H9 (cell line): Measurements from ENCODE around the gene CTNNBL1. TPM values are rescaled to one million over a fixed set of nuclear protein-coding genes. Genes with fewer than 3 reads are reported as not detected.
A peak's percentile ranks its signal among the peaks of the same experiment; 100 is the strongest.

Experiments used
- DNase-seq: peaks from one replicate; pipeline ENCODE4 v3.0.0-alpha.2; 2017
- H2AFZ ChIP-seq: one replicate; pipeline ENCODE4 v1.6.1; 2013; ENCODE audit warnings: mild to moderate bottlenecking, low read length, control low read depth, moderate library complexity
- H2AK5ac ChIP-seq: 2 replicates; pipeline ENCODE4 v1.6.1; 2013; ENCODE audit warnings: low read length, control low read depth, mixed read lengths; ENCODE audit not compliant: insufficient read length
- H2BK120ac ChIP-seq: one replicate; pipeline ENCODE4 v1.6.1; 2013; ENCODE audit warnings: low read depth, mild to moderate bottlenecking, low read length, control low read depth, inconsistent platforms; ENCODE audit not compliant: poor library complexity, severe bottlenecking
- H2BK12ac ChIP-seq: 2 replicates; pipeline ENCODE4 v1.6.1; 2013; ENCODE audit warnings: low read length, control low read depth, mixed read lengths, low read depth; ENCODE audit not compliant: insufficient read length
- H2BK15ac ChIP-seq: 2 replicates; pipeline ENCODE4 v1.6.1; 2013; ENCODE audit warnings: low read depth, low read length, control low read depth
- H2BK20ac ChIP-seq: one replicate; pipeline ENCODE4 v1.6.1; 2013; ENCODE audit warnings: low read depth, mild to moderate bottlenecking, low read length, control low read depth, inconsistent platforms; ENCODE audit not compliant: poor library complexity, severe bottlenecking
- H2BK5ac ChIP-seq: 2 replicates; pipeline ENCODE4 v1.6.1; 2013; ENCODE audit warnings: low read length, control low read depth, mixed read lengths; ENCODE audit not compliant: insufficient read length
- H3K14ac ChIP-seq: 2 replicates; pipeline ENCODE4 v1.6.1; 2013; ENCODE audit warnings: low read length, control low read depth; ENCODE audit not compliant: insufficient read depth
- H3K18ac ChIP-seq: 2 replicates; pipeline ENCODE4 v1.6.1; 2013; ENCODE audit warnings: low read depth, mild to moderate bottlenecking, mixed read lengths, low read length, control low read depth; ENCODE audit not compliant: insufficient read length
- H3K23ac ChIP-seq: 2 replicates; pipeline ENCODE4 v1.6.1; 2013; ENCODE audit warnings: low read length, control low read depth, mixed read lengths, low read depth; ENCODE audit not compliant: insufficient read length
- H3K23me2 ChIP-seq: 2 replicates; pipeline ENCODE4 v1.6.1; 2013; ENCODE audit warnings: low read depth, mild to moderate bottlenecking, mixed read lengths, low read length, control low read depth; ENCODE audit not compliant: insufficient read length, poor library complexity, severe bottlenecking
- H3K27ac ChIP-seq: 2 replicates; pipeline ENCODE4 v1.5.1; 2013; ENCODE audit warnings: low read length, control low read depth, mixed read lengths, low read depth; ENCODE audit not compliant: insufficient read length
- H3K27me3 ChIP-seq: 2 replicates; pipeline ENCODE4 v1.6.1; 2013; ENCODE audit warnings: low read length, control low read depth, inconsistent platforms; ENCODE audit not compliant: insufficient read depth
- H3K4ac ChIP-seq: 2 replicates; pipeline ENCODE4 v1.6.1; 2013; ENCODE audit warnings: low read depth, mild to moderate bottlenecking, control low read depth, inconsistent platforms, low read length, moderate library complexity
- H3K4me1 ChIP-seq: 2 replicates; pipeline ENCODE4 v1.6.1; 2013; ENCODE audit warnings: low read length, control low read depth, inconsistent platforms; ENCODE audit not compliant: insufficient read depth
- H3K4me2 ChIP-seq: 2 replicates; pipeline ENCODE4 v1.6.1; 2013; ENCODE audit warnings: low read length, control low read depth, mixed read lengths; ENCODE audit not compliant: insufficient read length, insufficient read depth
- H3K56ac ChIP-seq: 2 replicates; pipeline ENCODE4 v1.6.1; 2013; ENCODE audit warnings: low read depth, mild to moderate bottlenecking, mixed read lengths, low read length, control low read depth; ENCODE audit not compliant: insufficient read length
- H3K79me1 ChIP-seq: 2 replicates; pipeline ENCODE4 v1.6.1; 2013; ENCODE audit warnings: low read depth, mild to moderate bottlenecking, moderate library complexity, low read length, control low read depth, inconsistent platforms; ENCODE audit not compliant: insufficient read depth, poor library complexity, severe bottlenecking
- H3K79me2 ChIP-seq: 2 replicates; pipeline ENCODE4 v1.6.1; 2013; ENCODE audit warnings: low read length, control low read depth, inconsistent platforms; ENCODE audit not compliant: insufficient read depth
- H3K9ac ChIP-seq: 2 replicates; pipeline ENCODE4 v1.6.1; 2013; ENCODE audit warnings: low read length, control low read depth, mixed read lengths; ENCODE audit not compliant: insufficient read length; ENCODE audit errors: extremely low read depth
- H3K9me3 ChIP-seq: one replicate; pipeline ENCODE4 v1.6.1; 2013; ENCODE audit warnings: low read depth, low read length, inconsistent platforms; ENCODE audit not compliant: control insufficient read depth
- H3T11ph ChIP-seq: one replicate; pipeline ENCODE4 v1.6.1; 2013; ENCODE audit warnings: mild to moderate bottlenecking, low read length, control low read depth, inconsistent platforms
- H4K20me1 ChIP-seq: one replicate; pipeline ENCODE4 v1.6.1; 2013; ENCODE audit not compliant: control insufficient read depth, insufficient read length, insufficient read depth
- H4K5ac ChIP-seq: 2 replicates; pipeline ENCODE4 v1.6.1; 2013; ENCODE audit warnings: low read depth, mild to moderate bottlenecking, mixed read lengths, low read length, control low read depth; ENCODE audit not compliant: insufficient read length
- H4K8ac ChIP-seq: replicated peaks from 2 replicates; pipeline ENCODE4 v1.6.1; 2013; ENCODE audit warnings: low read length, control low read depth, mixed read lengths, low read depth; ENCODE audit not compliant: insufficient read length
- H4K91ac ChIP-seq: 2 replicates; pipeline ENCODE4 v1.6.1; 2013; ENCODE audit warnings: low read depth, mild to moderate bottlenecking, moderate library complexity, mixed read lengths, low read length, control low read depth; ENCODE audit not compliant: insufficient read length
- H3K27ac Mint-ChIP-seq, 3 experiments: 2 replicates in 2 of 3; 3 replicates in 1 of 3; pipeline ENCODE4 v1.8.0; 2020 to 2021; ENCODE audit warnings: mixed read lengths in 3 of 3, mild to moderate bottlenecking in 1 of 3, moderate library complexity in 1 of 3
- H3K27me3 Mint-ChIP-seq: 2 replicates; pipeline ENCODE4 v1.8.0; 2021; ENCODE audit warnings: low read depth, mild to moderate bottlenecking, moderate library complexity, mixed read lengths
- H3K36me3 Mint-ChIP-seq, 3 experiments: 2 replicates in 2 of 3; 3 replicates in 1 of 3; pipeline ENCODE4 v1.8.0; 2020 to 2021; ENCODE audit warnings: low read depth in 3 of 3, mixed read lengths in 3 of 3; ENCODE audit not compliant: insufficient read depth in 1 of 3
- H3K4me1 Mint-ChIP-seq, 2 experiments: 2 replicates each; pipeline ENCODE4 v1.8.0; 2020; ENCODE audit warnings: mixed read lengths in 2 of 2
- H3K4me3 Mint-ChIP-seq, 2 experiments: 2 replicates in 1 of 2; 3 replicates in 1 of 2; pipeline ENCODE4 v1.8.0; 2020 to 2021; ENCODE audit warnings: mild to moderate bottlenecking in 2 of 2, mixed read lengths in 2 of 2, moderate library complexity in 1 of 2
- H3K9me3 Mint-ChIP-seq, 2 experiments: 2 replicates in 1 of 2; 3 replicates in 1 of 2; pipeline ENCODE4 v1.8.0; 2020; ENCODE audit warnings: mild to moderate bottlenecking in 2 of 2, mixed read lengths in 2 of 2, moderate library complexity in 1 of 2
- WGBS: extraction: QIAGEN DNeasy Blood & Tissue Kit; methylation state at CpG from one replicate; pipeline ENCODE4 v1.1.7; 2013; ENCODE audit warnings: missing lambda C conversion rate, low lambda C conversion rate, mixed read lengths; ENCODE audit not compliant: insufficient read length; ENCODE audit errors: extremely low coverage; 5-methylcytosine and 5-hydroxymethylcytosine counted together
- total RNA-seq: library from RNA; stranded (reverse); gene quantifications from 2 replicates; pipeline ENCODE4 v1.2.1, GENCODE V29; 2021
- TF ChIP-seq, protein P1 (sequence below): fragments of 200-600 bp; sonication (generic); conservative IDR thresholded peaks from 3 replicates; pipeline ENCODE4 v1.8.0; 2021; ENCODE audit warnings: antibody characterized with exemption, mild to moderate bottlenecking

Gene CTNNBL1
- total RNA-seq, 1 experiment from 2014 or later = 67.2 TPM

DNA sequence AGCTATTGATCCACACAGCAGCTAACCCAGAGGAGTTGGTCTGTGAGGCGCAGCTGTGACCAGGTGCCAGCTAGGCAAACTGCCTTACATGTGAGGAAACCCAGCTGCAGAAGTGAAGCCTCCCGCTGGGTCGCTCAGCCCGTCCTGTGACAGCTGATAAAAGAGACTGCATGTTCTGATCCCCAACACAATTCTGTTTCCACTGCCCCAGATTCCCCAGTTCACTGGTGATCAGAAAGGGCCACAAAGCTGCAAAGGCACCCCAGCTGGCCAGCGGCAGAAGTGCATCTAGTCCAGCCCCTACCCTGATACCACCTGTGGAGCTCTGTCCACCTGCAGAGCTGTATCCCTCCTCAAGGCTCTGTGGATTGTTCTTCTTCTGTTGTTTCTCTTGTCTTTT, 64.5 kb downstream of the CTNNBL1 start:
- H3T11ph ChIP-seq = no peak overlapping the region
- H3K4ac ChIP-seq = no peak overlapping the region
- no peaks in the 10 kb centered on the region for H3K27me3 ChIP-seq
- H3K4me1 ChIP-seq = no peaks in the 10 kb centered on the region
- Mint-ChIP-seq H3K27ac (no peak overlapping the region), H3K36me3 (peaks cover 1 to 4% (median 2%) of the 10 kb centered on the region in 3 experiments; a peak in 4 of 7 replicates), H3K4me3 (no peak overlapping the region), H3K27me3 (no peaks in the 10 kb centered on the region), H3K9me3 (no peaks in the 10 kb centered on the region), H3K4me1 (peaks cover 4 to 5% of the 10 kb centered on the region in 2 experiments; a peak in 2 of 4 replicates)
- no CpG with 5 or more reads among the region's 5 CpGs for WGBS
- H3K27ac ChIP-seq = no peak overlapping the region
- no peak overlapping the region for H3K14ac ChIP-seq
- no peak overlapping the region for H3K18ac ChIP-seq
- H2BK15ac ChIP-seq = no peak overlapping the region
- H4K5ac ChIP-seq = no peak overlapping the region
- no peak overlapping the region for H2BK120ac ChIP-seq
- TF ChIP-seq, protein P1, sequence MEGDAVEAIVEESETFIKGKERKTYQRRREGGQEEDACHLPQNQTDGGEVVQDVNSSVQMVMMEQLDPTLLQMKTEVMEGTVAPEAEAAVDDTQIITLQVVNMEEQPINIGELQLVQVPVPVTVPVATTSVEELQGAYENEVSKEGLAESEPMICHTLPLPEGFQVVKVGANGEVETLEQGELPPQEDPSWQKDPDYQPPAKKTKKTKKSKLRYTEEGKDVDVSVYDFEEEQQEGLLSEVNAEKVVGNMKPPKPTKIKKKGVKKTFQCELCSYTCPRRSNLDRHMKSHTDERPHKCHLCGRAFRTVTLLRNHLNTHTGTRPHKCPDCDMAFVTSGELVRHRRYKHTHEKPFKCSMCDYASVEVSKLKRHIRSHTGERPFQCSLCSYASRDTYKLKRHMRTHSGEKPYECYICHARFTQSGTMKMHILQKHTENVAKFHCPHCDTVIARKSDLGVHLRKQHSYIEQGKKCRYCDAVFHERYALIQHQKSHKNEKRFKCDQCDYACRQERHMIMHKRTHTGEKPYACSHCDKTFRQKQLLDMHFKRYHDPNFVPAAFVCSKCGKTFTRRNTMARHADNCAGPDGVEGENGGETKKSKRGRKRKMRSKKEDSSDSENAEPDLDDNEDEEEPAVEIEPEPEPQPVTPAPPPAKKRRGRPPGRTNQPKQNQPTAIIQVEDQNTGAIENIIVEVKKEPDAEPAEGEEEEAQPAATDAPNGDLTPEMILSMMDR = peak; percentile 63
- no peaks in the 10 kb centered on the region for H3K79me1 ChIP-seq
- no peak overlapping the region for H4K91ac ChIP-seq
- no peak overlapping the region for H3K9ac ChIP-seq
- no peak overlapping the region for H3K4me2 ChIP-seq
- H3K56ac ChIP-seq = no peak overlapping the region
- H2BK5ac ChIP-seq = no peak overlapping the region
- H4K20me1 ChIP-seq = no peaks in the 10 kb centered on the region
- DNase-seq = peak; percentile 47
- no peak overlapping the region for H3K23ac ChIP-seq
- no peak overlapping the region for H2AFZ ChIP-seq
- no peak overlapping the region for H2BK20ac ChIP-seq
- H3K79me2 ChIP-seq = no peaks in the 10 kb centered on the region
- H3K23me2 ChIP-seq = no peaks in the 10 kb centered on the region
- H2BK12ac ChIP-seq = no peak overlapping the region
- H2AK5ac ChIP-seq = no peak overlapping the region
- H4K8ac ChIP-seq = no peak overlapping the region
- no peaks in the 10 kb centered on the region for H3K9me3 ChIP-seq
